Measurements from ENCODE around the gene TXN.

DNA sequence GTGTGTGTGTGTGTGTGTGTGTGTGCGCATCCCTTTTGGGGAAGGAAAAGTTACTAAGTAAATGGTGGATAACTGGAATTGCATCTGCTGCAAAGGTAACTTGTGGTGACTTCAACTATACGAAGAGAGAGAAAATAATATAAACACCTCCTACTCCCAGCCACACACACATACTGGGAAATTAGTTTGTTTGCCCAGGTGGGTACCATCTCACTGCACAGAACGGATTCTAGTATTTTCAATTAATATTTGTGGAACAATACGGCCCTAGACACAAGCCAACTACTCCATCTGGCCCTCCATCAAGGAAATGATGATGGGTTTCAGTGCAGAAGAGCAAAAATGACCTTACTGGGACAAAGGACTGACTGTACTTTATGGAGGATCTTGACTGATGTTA lies 32.2 kb upstream of the TXN start:
- TF ChIP-seq, protein P1, sequence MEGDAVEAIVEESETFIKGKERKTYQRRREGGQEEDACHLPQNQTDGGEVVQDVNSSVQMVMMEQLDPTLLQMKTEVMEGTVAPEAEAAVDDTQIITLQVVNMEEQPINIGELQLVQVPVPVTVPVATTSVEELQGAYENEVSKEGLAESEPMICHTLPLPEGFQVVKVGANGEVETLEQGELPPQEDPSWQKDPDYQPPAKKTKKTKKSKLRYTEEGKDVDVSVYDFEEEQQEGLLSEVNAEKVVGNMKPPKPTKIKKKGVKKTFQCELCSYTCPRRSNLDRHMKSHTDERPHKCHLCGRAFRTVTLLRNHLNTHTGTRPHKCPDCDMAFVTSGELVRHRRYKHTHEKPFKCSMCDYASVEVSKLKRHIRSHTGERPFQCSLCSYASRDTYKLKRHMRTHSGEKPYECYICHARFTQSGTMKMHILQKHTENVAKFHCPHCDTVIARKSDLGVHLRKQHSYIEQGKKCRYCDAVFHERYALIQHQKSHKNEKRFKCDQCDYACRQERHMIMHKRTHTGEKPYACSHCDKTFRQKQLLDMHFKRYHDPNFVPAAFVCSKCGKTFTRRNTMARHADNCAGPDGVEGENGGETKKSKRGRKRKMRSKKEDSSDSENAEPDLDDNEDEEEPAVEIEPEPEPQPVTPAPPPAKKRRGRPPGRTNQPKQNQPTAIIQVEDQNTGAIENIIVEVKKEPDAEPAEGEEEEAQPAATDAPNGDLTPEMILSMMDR (conservative IDR thresholded peaks at IDR 0.05): no peak
- TF ChIP-seq ZFX (IDR thresholded peaks at IDR 0.05): no peak
